Measurements from ENCODE around the gene RGPD4. TPM values are rescaled to one million over a fixed set of nuclear protein-coding genes. Genes with fewer than 3 reads are reported as not detected.

Gene RGPD4
- total and polyA plus RNA-seq, 3 donors from 2014 or later, result 2.7 to 7.1 (median 3.0) TPM

GRCh38 chr2:107804608-107805498 is 21.8 kb upstream of the RGPD4 start:
- 92 to 95% methylated on average over 6 of the region's 6 CpGs for WGBS, 2 donors
- no peak for DNase-seq
- H3K4me1 ChIP-seq, result no peaks in the 10 kb centered on the region
- TF ChIP-seq CTCF (IDR thresholded peaks at IDR 0.05) (no peak), POLR2A (IDR thresholded peaks at IDR 0.05) (no peak)
- intact Hi-C loops (cut with DNase I; ENCODE audit: low total_unique reads), result no loop called here
- no peak overlapping the region for H3K27ac ChIP-seq
- no peaks in the 10 kb centered on the region for H3K27me3 ChIP-seq
- H3K36me3 ChIP-seq (ENCODE audit: low read depth, missing control alignments), result no peaks in the 10 kb centered on the region
- H3K9me3 ChIP-seq, result no peaks in the 10 kb centered on the region
- H3K4me3 ChIP-seq, result no peak overlapping the region

GRCh38 chr2:107806901-107807300 is 19.8 kb upstream of the RGPD4 start:
- no peak for TF ChIP-seq CTCF (IDR thresholded peaks at IDR 0.05)
- no peaks in the 10 kb centered on the region for H3K4me1 ChIP-seq
- H3K27me3 ChIP-seq, result no peaks in the 10 kb centered on the region
- no peak for DNase-seq
- H3K36me3 ChIP-seq (ENCODE audit: low read depth, missing control alignments), result no peaks in the 10 kb centered on the region
- H3K27ac ChIP-seq, result no peak overlapping the region
- H3K4me3 ChIP-seq, result no peak overlapping the region
- H3K9me3 ChIP-seq, result no peaks in the 10 kb centered on the region
- 65 to 70% methylated on average over 4 of the region's 4 CpGs for WGBS, 2 donors
- intact Hi-C loops (cut with DNase I; ENCODE audit: low total_unique reads), result no loop called here

- no peaks in the 10 kb centered on the region for H3K4me1 ChIP-seq
- H3K27ac ChIP-seq, result no peak overlapping the region
- H3K9me3 ChIP-seq, result no peaks in the 10 kb centered on the region
- no peaks in the 10 kb centered on the region for H3K27me3 ChIP-seq
- H3K36me3 ChIP-seq (ENCODE audit: low read depth, missing control alignments), result no peaks in the 10 kb centered on the region
- DNase-seq, result no peak
- 77 to 86% methylated on average over 7 of the region's 7 CpGs for WGBS, 2 donors
- no peak overlapping the region for H3K4me3 ChIP-seq
- TF ChIP-seq CTCF (IDR thresholded peaks at IDR 0.05) (no peak), POLR2A (IDR thresholded peaks at IDR 0.05) (no peak)
- intact Hi-C loops (cut with DNase I; ENCODE audit: low total_unique reads), result no loop called here
Observed at GRCh38 chr2:107807988-107808387, 18.7 kb upstream of the RGPD4 start.

- H3K4me3 ChIP-seq, result no peak overlapping the region
- WGBS, 2 donors, result 85 to 88% methylated on average over 7 of the region's 7 CpGs
- TF ChIP-seq POLR2A (IDR thresholded peaks at IDR 0.05), result no peak
- TF ChIP-seq CTCF (IDR thresholded peaks at IDR 0.05), result no peak
- H3K27ac ChIP-seq, result no peak overlapping the region
- intact Hi-C loops (cut with DNase I; ENCODE audit: low total_unique reads), result no loop called here
- H3K9me3 ChIP-seq, result no peaks in the 10 kb centered on the region
- no peak for DNase-seq
- no peaks in the 10 kb centered on the region for H3K27me3 ChIP-seq
- H3K4me1 ChIP-seq, result no peaks in the 10 kb centered on the region
- H3K36me3 ChIP-seq (ENCODE audit: low read depth, missing control alignments), result no peaks in the 10 kb centered on the region
Observed at GRCh38 chr2:107808959-107809358, 17.7 kb upstream of the RGPD4 start.

- Histone ChIP-seq H3K9me3 (no peaks in the 10 kb centered on the region), H3K36me3 (ENCODE audit: low read depth, missing control alignments) (no peaks in the 10 kb centered on the region), H3K4me1 (no peaks in the 10 kb centered on the region), H3K27ac (no peak overlapping the region), H3K27me3 (no peaks in the 10 kb centered on the region), H3K4me3 (no peak overlapping the region)
- no peak for DNase-seq
- 68 to 79% methylated on average over 2 to 3 of the region's 3 CpGs for WGBS, 2 donors
- TF ChIP-seq POLR2A (IDR thresholded peaks at IDR 0.05) (no peak), CTCF (IDR thresholded peaks at IDR 0.05) (no peak)
- intact Hi-C loops (cut with DNase I; ENCODE audit: low total_unique reads), result no loop called here
Observed at GRCh38 chr2:107809835-107810234, 16.9 kb upstream of the RGPD4 start.
